Measurements from ENCODE around the gene ZNF544. TPM values are rescaled to one million over a fixed set of nuclear protein-coding genes. Genes with fewer than 3 reads are reported as not detected.
A peak's percentile ranks its signal among the peaks of the same experiment; 100 is the strongest.

Gene ZNF544
- total RNA-seq, 3 donors from 2014 or later (not counting 1 experiment from before 2014, with no cell fraction given) = 21.9 to 31.5 (median 21.9) TPM

DNA sequence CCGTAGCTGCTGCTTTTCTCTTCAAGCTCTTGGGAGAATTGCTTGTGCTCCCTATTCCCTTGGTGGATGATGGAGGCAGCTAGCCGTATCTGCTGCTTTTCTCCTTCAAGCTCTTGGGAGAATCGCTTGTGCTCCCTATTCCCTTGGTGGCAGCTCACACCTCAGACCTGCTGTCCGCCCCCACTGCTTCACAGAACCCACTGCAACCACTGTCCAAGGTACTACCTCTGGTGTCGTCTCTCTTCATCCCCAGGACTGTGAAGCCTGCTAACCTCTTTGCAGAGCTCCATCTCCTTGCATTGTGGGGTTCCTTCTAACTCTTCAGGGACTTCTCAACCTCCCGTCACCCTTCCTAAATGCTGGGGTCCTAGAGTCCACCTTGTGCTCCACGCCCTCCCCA lies 71.9 kb downstream of the ZNF544 start:
- Mint-ChIP-seq H3K36me3 (no peaks in the 10 kb centered on the region), H3K9me3 (no peaks in the 10 kb centered on the region), H3K4me3 (no peak overlapping the region), H3K27me3 (ENCODE audit: low read depth in 2 of 2) (no peaks in the 10 kb centered on the region), H3K27ac (no peak overlapping the region), H3K4me1 (peaks cover 13 to 19% of the 10 kb centered on the region in 2 donors)
- Histone ChIP-seq H3K4me1 (ENCODE audit: control insufficient read depth, insufficient read depth, low read length) (peaks cover 1% of the 10 kb centered on the region), H3K27me3 (ENCODE audit: control insufficient read depth, insufficient read depth, low read length) (no peaks in the 10 kb centered on the region), H3K4me3 (ENCODE audit: low read length) (no peak overlapping the region), H3K9me3 (ENCODE audit: control insufficient read depth, insufficient read depth, low read length) (peaks cover 5% of the 10 kb centered on the region), H3K27ac (ENCODE audit: low read length) (no peak overlapping the region), H3K36me3 (ENCODE audit: control insufficient read depth, insufficient read depth, low read length) (peaks cover 8% of the 10 kb centered on the region)
- DNase-seq (no peak), ATAC-seq (no peak)
- intact Hi-C loops (cut with micrococcal nuclease) = no loop called here
- TF ChIP-seq, protein P1, sequence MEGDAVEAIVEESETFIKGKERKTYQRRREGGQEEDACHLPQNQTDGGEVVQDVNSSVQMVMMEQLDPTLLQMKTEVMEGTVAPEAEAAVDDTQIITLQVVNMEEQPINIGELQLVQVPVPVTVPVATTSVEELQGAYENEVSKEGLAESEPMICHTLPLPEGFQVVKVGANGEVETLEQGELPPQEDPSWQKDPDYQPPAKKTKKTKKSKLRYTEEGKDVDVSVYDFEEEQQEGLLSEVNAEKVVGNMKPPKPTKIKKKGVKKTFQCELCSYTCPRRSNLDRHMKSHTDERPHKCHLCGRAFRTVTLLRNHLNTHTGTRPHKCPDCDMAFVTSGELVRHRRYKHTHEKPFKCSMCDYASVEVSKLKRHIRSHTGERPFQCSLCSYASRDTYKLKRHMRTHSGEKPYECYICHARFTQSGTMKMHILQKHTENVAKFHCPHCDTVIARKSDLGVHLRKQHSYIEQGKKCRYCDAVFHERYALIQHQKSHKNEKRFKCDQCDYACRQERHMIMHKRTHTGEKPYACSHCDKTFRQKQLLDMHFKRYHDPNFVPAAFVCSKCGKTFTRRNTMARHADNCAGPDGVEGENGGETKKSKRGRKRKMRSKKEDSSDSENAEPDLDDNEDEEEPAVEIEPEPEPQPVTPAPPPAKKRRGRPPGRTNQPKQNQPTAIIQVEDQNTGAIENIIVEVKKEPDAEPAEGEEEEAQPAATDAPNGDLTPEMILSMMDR (IDR thresholded peaks at IDR 0.05) = no peak
- 97% methylated on average over 7 of the region's 7 CpGs for WGBS (ENCODE audit: insufficient coverage)

DNA sequence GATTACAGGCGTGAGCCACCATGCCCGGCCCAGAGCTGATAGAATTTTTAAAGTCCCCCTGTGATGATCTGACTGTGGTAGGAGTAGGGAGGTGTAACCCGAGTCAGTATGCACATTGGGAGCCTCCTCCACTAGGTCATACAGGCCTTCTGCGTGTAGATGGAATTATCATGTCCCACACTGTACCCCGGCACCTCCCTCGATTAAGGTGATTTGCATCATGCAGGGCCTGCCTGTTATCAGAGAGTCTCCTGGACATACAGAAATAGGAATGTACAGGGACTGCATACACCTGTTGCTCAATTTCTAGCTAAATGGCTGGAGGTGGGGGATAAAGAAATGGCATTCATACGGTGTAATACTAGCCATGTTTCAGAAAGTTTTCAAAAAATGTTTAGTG lies 75.5 kb downstream of the ZNF544 start:
- no peak for DNase-seq
- no peaks in the 10 kb centered on the region for H3K27me3 ChIP-seq (ENCODE audit: control insufficient read depth, insufficient read depth, low read length)
- H3K9me3 ChIP-seq (ENCODE audit: control insufficient read depth, insufficient read depth, low read length) = peaks cover 5% of the 10 kb centered on the region
- intact Hi-C loops (cut with micrococcal nuclease) = loop anchor here (2.0 kb wide), 1 partner anchor 121 kb away; the partner anchor contains the start of gene ZNF274
- H3K4me3 Mint-ChIP-seq = peak overlapping the region; percentile 98
- H3K4me1 ChIP-seq (ENCODE audit: control insufficient read depth, insufficient read depth, low read length) = peaks cover 10% of the 10 kb centered on the region
- peaks cover 33% of the 10 kb centered on the region for H3K36me3 ChIP-seq (ENCODE audit: control insufficient read depth, insufficient read depth, low read length)
- no peak for ATAC-seq
- peaks cover 29 to 45% of the 10 kb centered on the region in 2 donors for H3K4me1 Mint-ChIP-seq
- H3K9me3 Mint-ChIP-seq = no peaks in the 10 kb centered on the region
- no peak overlapping the region for H3K4me3 ChIP-seq (ENCODE audit: low read length)
- H3K27me3 Mint-ChIP-seq (ENCODE audit: low read depth in 2 of 2) = no peaks in the 10 kb centered on the region
- H3K36me3 Mint-ChIP-seq = no peaks in the 10 kb centered on the region
- peak overlapping the region; percentile 84 for H3K27ac ChIP-seq (ENCODE audit: low read length)
- 98% methylated on average over 7 of the region's 7 CpGs for WGBS (ENCODE audit: insufficient coverage)
- TF ChIP-seq, protein P1 (IDR thresholded peaks at IDR 0.05) = no peak
- peak overlapping the region; percentile 99 for H3K27ac Mint-ChIP-seq

DNA sequence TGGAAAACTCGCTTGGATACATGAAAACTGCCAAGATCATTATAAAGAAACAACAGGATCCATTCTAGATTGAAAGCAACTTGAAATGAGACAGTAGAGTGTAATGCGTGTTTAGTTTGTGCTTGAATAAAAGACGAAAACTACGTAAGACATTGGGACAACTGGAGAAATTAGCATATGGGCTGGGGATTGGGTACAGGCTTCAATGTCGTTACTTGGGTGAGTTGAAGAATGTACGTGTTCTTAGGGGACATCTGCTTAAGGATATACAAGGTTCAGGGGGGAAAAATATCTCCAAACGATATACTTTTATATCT lies 76.0 kb downstream of the ZNF544 start:
- Mint-ChIP-seq H3K4me1 (peaks cover 34 to 49% of the 10 kb centered on the region in 2 donors), H3K36me3 (no peaks in the 10 kb centered on the region), H3K27ac (peak overlapping the region; percentile 99), H3K9me3 (no peaks in the 10 kb centered on the region), H3K4me3 (peak overlapping the region; percentile 98), H3K27me3 (ENCODE audit: low read depth in 2 of 2) (no peaks in the 10 kb centered on the region)
- intact Hi-C loops (cut with micrococcal nuclease) = loop anchor here (1.0 to 2.0 kb wide), 5 partner anchors 23 to 122 kb away; partner anchors contain the start of genes ZNF274, ZNF497, ZNF8 and ZNF837
- peaks cover 37% of the 10 kb centered on the region for H3K36me3 ChIP-seq (ENCODE audit: control insufficient read depth, insufficient read depth, low read length)
- ATAC-seq (no peak), DNase-seq (no peak)
- no peaks in the 10 kb centered on the region for H3K27me3 ChIP-seq (ENCODE audit: control insufficient read depth, insufficient read depth, low read length)
- peaks cover 5% of the 10 kb centered on the region for H3K9me3 ChIP-seq (ENCODE audit: control insufficient read depth, insufficient read depth, low read length)
- TF ChIP-seq, protein P1 (IDR thresholded peaks at IDR 0.05) = no peak
- peaks cover 10% of the 10 kb centered on the region for H3K4me1 ChIP-seq (ENCODE audit: control insufficient read depth, insufficient read depth, low read length)
- 55% methylated on average over 5 of the region's 7 CpGs for whole genome bisulfite sequencing (ENCODE audit: insufficient coverage)
- peak overlapping the region; percentile 60 for H3K4me3 ChIP-seq (ENCODE audit: low read length)
- peak overlapping the region; percentile 84 for H3K27ac ChIP-seq (ENCODE audit: low read length)
